Measurements from ENCODE around the gene HMCN2.

The HMCN2 gene

GRCh38 chr9:130444565-130445221, 179.1 kb downstream of the HMCN2 start, which contains the start of gene ASS1:
ASS1 (plus strand) TSS chr9:130444961; CDS start chr9:130452229, 7,268 bp downstream.
- in situ Hi-C loops (cut with MboI; ENCODE audit: low pct_unique_long_range_greater_than_20kb, low sequenced_read_pairs, unreplicated experiment), result no loop called here
- no peak for TF ChIP-seq CTCF (IDR thresholded peaks at IDR 0.05; ENCODE audit: extremely low read depth, insufficient read depth, missing control alignments)
- peak; percentile 74 for DNase-seq (ENCODE audit: low spot score)

GRCh38 chr9:130445268-130445983, 179.9 kb downstream of the HMCN2 start:
- no peak for DNase-seq (ENCODE audit: low spot score)
- in situ Hi-C loops (cut with MboI; ENCODE audit: low pct_unique_long_range_greater_than_20kb, low sequenced_read_pairs, unreplicated experiment), result no loop called here
- TF ChIP-seq CTCF (IDR thresholded peaks at IDR 0.05; ENCODE audit: extremely low read depth, insufficient read depth, missing control alignments), result no peak

GRCh38 chr9:130446101-130446861, 180.7 kb downstream of the HMCN2 start:
- DNase-seq (ENCODE audit: low spot score), result no peak
- no peak for TF ChIP-seq CTCF (IDR thresholded peaks at IDR 0.05; ENCODE audit: extremely low read depth, insufficient read depth, missing control alignments)
- in situ Hi-C loops (cut with MboI; ENCODE audit: low pct_unique_long_range_greater_than_20kb, low sequenced_read_pairs, unreplicated experiment), result no loop called here

GRCh38 chr9:130447193-130447816, 181.7 kb downstream of the HMCN2 start:
- in situ Hi-C loops (cut with MboI; ENCODE audit: low pct_unique_long_range_greater_than_20kb, low sequenced_read_pairs, unreplicated experiment), result no loop called here
- no peak for TF ChIP-seq CTCF (IDR thresholded peaks at IDR 0.05; ENCODE audit: extremely low read depth, insufficient read depth, missing control alignments)
- no peak for DNase-seq (ENCODE audit: low spot score)

- no peak for TF ChIP-seq CTCF (IDR thresholded peaks at IDR 0.05; ENCODE audit: extremely low read depth, insufficient read depth, missing control alignments)
- DNase-seq (ENCODE audit: low spot score), result no peak
- in situ Hi-C loops (cut with MboI; ENCODE audit: low pct_unique_long_range_greater_than_20kb, low sequenced_read_pairs, unreplicated experiment), result no loop called here
Measured at GRCh38 chr9:130448035-130448624, 182.6 kb downstream of the HMCN2 start.

Data from GM13977 (cell line).